Measurements from ENCODE around the gene HGFAC. TPM values are rescaled to one million over a fixed set of nuclear protein-coding genes. Genes with fewer than 3 reads are reported as not detected.

Gene HGFAC
- total and polyA plus RNA-seq, 10 of the 15 experiments (the other 5 are each of a cell fraction or from before 2014, with no cell fraction given): 0.38 TPM; not detected in 9

DNA sequence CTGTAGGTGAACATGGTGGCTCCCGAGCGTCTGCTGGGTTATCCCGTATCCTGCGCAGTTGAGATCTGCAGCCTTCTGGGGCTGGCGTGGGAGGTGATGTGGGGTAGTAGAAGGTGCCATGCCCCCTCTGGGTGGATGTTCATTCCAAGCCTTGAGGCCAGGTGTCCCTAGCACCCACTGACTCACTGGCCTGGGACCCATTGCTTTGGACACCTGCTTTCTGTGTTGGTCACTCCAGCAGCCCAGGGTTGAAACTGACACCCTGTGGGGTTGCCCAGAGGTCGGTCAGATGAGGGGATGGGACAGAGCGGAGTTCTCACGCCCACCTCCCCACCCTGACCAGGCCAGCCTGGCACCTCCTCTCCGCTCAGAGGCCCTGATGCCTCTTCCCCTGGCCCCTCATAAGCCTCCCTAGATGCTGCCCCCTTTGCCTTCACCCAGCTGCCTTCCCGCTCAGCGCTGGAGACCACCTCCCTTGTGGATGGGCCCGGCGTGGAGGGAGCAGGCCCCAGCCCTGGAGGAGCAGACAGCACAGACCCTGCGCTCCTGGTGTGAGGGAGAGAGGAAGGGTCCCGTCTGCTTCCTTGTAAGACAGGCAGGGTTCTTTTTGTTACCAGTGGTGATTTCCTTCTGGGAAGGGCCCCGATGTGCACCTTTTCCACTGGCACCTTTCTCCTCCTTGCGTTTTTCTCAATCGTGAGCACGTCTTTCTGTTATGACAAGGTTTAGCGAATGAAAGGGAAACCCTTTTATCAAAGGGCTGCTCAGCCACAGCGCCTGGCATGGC is 23.3 kb downstream of the HGFAC start (continued):
- TF ChIP-seq, protein P1, sequence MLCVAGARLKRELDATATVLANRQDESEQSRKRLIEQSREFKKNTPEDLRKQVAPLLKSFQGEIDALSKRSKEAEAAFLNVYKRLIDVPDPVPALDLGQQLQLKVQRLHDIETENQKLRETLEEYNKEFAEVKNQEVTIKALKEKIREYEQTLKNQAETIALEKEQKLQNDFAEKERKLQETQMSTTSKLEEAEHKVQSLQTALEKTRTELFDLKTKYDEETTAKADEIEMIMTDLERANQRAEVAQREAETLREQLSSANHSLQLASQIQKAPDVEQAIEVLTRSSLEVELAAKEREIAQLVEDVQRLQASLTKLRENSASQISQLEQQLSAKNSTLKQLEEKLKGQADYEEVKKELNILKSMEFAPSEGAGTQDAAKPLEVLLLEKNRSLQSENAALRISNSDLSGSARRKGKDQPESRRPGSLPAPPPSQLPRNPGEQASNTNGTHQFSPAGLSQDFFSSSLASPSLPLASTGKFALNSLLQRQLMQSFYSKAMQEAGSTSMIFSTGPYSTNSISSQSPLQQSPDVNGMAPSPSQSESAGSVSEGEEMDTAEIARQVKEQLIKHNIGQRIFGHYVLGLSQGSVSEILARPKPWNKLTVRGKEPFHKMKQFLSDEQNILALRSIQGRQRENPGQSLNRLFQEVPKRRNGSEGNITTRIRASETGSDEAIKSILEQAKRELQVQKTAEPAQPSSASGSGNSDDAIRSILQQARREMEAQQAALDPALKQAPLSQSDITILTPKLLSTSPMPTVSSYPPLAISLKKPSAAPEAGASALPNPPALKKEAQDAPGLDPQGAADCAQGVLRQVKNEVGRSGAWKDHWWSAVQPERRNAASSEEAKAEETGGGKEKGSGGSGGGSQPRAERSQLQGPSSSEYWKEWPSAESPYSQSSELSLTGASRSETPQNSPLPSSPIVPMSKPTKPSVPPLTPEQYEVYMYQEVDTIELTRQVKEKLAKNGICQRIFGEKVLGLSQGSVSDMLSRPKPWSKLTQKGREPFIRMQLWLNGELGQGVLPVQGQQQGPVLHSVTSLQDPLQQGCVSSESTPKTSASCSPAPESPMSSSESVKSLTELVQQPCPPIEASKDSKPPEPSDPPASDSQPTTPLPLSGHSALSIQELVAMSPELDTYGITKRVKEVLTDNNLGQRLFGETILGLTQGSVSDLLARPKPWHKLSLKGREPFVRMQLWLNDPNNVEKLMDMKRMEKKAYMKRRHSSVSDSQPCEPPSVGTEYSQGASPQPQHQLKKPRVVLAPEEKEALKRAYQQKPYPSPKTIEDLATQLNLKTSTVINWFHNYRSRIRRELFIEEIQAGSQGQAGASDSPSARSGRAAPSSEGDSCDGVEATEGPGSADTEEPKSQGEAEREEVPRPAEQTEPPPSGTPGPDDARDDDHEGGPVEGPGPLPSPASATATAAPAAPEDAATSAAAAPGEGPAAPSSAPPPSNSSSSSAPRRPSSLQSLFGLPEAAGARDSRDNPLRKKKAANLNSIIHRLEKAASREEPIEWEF (IDR thresholded peaks at IDR 0.05; ENCODE audit: insufficient replicate concordance, low read depth, low read length): no peak
- no peak for TF ChIP-seq SUZ12 (IDR thresholded peaks at IDR 0.05; ENCODE audit: unreplicated experiment)

DNA sequence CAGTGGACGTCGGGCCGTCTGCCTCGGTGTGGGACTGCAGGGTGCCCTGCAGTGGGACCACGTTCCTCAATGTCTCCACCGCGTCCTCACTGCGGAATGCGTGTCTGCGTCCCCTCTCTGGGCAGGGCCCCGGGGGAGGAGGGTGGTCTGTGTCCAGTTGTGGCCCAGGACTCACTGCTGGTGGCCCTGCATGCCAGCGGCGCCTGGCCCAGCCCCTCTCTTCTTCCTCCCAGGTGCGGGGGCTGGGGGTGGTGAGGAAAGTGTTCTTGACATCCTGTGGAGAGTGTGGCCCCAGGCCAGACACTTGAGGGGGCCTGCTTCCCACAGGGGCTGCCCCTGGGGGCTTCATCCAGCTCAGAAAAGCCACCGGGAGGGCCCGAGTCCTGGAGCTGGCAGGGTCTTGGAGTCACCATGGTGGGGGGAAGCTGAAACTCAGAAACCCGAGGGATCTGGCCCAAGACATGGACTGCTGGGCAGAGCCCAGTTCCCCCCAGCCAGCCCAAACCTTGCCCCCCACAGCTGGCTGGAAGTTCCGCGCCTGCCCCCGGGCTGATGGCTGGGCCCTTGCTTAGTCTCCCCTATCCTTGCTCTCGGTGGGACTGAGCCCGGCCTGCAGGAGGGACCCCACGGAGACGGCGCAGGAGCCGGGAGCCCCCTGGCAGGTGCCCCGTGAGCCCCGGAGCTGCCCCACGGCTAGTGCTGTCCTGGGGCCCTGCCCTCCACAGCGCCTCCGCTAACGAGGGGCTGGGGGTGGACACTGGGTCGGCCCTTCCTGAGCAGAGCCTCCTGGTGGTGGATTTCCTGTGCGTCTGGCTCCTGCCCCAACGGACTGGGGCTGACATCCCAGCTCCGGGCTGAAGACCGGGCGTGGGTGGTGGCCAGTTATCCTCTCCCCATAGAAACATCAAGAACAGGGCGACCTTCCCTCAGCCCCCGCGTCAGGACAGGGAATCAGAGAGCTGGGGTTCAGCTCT is 24.2 kb downstream of the HGFAC start:
- ChIA-PET SMC1A (ENCODE audit: uncharacterized antibody, unreplicated experiment) (no interaction called here), POLR2A (no interaction called here), RAD21 (ENCODE audit: unreplicated experiment) (no interaction called here), CTCF (interaction anchor here (1.1 kb wide), 1 partner anchor 14 kb away, joined by 4 read pairs; no protein-coding TSS in a partner anchor)
- no peak overlapping the region for H2AFZ ChIP-seq (ENCODE audit: control insufficient read depth, low read depth, low read length)
- DNase-seq (ENCODE audit: low read depth, low spot score): no peak
- no peaks in the 10 kb centered on the region; the same call in 2 of the 3 replicates for H3K9me3 ChIP-seq (replicated peaks; ENCODE audit: control insufficient read depth, insufficient read depth, low read length)
- H3K4me2 ChIP-seq (ENCODE audit: control insufficient read depth, insufficient read depth): no peak overlapping the region
- in situ Hi-C loops (cut with MboI): no loop called here
- no peaks in the 10 kb centered on the region for H3K4me1 ChIP-seq (ENCODE audit: control insufficient read depth, insufficient read depth, low read length)
- no peaks in the 10 kb centered on the region for H3K36me3 ChIP-seq (ENCODE audit: control insufficient read depth in 2 of 2, insufficient read depth in 2 of 2, low read length in 1 of 2)
- no TSS peak for BruUV-seq (replicated peaks)
- H3K79me2 ChIP-seq (ENCODE audit: control insufficient read depth, insufficient read depth, low read length): no peaks in the 10 kb centered on the region
- no peaks in the 10 kb centered on the region for H4K20me1 ChIP-seq (ENCODE audit: control insufficient read depth, insufficient read depth)
- intact Hi-C loops (cut with micrococcal nuclease; ENCODE audit: unreplicated experiment): no loop called here
- no peak overlapping the region for H3K4me3 ChIP-seq
- FAIRE-seq: no peak
- no peak for ATAC-seq
- 35% methylated on average over 40 of the region's 41 CpGs for WGBS (ENCODE audit: insufficient coverage, insufficient replicate concordance, low lambda C conversion rate, missing lambda C conversion rate)
- H3K27ac ChIP-seq (ENCODE audit: control insufficient read depth, insufficient read depth): no peak overlapping the region
- no peak overlapping the region for H3K9ac ChIP-seq (ENCODE audit: control insufficient read depth, insufficient read depth, low read length)
- peaks cover 0 to 5% of the 10 kb centered on the region in 2 experiments; a peak in 2 of 4 replicates for H3K27me3 ChIP-seq (replicated peaks in 1 of 2; ENCODE audit: control insufficient read depth in 2 of 2, insufficient read depth in 2 of 2, low read length in 1 of 2)
- no peak for TF ChIP-seq CBFB (IDR thresholded peaks at IDR 0.05; ENCODE audit: low read depth)
- TF ChIP-seq ZNF24 (IDR thresholded peaks at IDR 0.05): no peak
- no peak for TF ChIP-seq CHD2 (IDR thresholded peaks at IDR 0.05; ENCODE audit: borderline replicate concordance, low read depth, low read length)
- no peak for TF ChIP-seq ZBTB11 (CRISPR knock-in tag; IDR thresholded peaks at IDR 0.05)

Data from GM12878 (cell line).